D341Med (cell line): Measurements from ENCODE around the gene CLN6.
"Not testable (repeated sequence)": the region's sequence is repeated elsewhere in the genome, so short reads cannot be mapped to it uniquely, and the experiment has no call there.

Experiments used
- DNase-seq: peaks from one replicate; pipeline ENCODE4 v3.0.0; 2012; ENCODE audit warnings: low spot score

The CLN6 gene

GRCh38 chr15:68223171-68223570 is 6.4 kb downstream of the CLN6 start:
- no peak for DNase-seq

DNA sequence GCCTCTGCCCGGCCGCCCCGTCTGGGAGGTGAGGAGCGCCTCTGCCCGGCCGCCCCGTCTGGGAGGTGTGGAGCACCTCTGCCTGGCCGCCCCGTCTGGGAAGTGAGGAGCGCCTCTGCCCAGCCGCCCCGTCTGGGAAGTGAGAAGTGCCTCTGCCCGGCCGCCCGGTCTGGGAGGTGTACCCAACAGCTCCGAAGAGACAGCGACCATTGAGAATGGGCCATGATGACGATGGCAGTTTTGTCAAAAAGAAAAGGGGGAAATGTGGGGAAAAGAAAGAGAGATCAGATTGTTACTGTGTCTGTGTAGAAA is 7.1 kb downstream of the CLN6 start:
- DNase-seq: not testable (repeated sequence)

DNA sequence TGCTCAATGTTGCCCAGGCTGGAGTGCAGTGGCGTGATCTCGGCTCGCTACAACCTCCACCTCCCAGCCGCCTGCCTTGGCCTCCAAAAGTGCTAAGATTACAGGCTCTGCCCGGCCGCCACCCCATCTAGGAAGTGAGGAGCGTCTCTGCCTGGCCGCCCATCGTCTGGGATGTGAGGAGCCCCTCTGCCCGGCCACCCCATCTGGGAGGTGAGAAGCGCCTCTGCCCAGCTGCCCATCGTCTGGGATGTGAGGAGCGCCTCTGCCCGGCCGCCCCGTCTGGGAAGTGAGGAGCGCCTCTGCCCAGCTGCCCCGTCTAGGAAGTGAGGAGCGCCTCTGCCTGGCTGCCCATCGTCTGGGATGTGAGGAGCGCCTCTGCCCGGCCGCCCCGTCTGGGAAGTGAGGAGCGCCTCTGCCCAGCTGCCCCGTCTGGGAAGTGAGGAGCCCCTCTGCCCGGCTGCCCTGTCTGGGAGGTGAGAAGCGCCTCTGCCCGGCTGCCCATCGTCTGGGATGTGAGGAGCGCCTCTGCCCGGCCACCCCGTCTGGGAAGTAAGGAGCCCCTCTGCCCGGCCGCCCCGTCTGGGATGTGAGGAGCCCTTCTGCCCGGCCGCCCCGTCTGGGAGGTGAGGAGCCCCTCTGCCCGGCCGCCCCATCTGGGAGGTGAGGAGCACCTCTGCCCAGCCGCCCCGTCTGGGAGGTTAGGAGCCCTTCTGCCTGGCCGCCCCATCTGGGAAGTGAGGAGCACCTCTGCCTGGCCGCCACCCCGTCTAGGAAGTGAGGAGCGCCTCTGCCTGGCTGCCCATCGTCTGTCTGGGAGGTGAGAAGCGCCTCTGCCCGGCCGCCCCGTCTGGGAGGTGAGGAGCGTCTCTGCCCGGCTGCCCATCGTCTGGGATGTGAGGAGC is 7.7 kb downstream of the CLN6 start:
- not testable (repeated sequence) for DNase-seq

- no peak for DNase-seq
Observed at GRCh38 chr15:68220967-68221366, 8.6 kb downstream of the CLN6 start.

- DNase-seq: no peak
Observed at GRCh38 chr15:68220489-68220888, 9.0 kb downstream of the CLN6 start.

DNA sequence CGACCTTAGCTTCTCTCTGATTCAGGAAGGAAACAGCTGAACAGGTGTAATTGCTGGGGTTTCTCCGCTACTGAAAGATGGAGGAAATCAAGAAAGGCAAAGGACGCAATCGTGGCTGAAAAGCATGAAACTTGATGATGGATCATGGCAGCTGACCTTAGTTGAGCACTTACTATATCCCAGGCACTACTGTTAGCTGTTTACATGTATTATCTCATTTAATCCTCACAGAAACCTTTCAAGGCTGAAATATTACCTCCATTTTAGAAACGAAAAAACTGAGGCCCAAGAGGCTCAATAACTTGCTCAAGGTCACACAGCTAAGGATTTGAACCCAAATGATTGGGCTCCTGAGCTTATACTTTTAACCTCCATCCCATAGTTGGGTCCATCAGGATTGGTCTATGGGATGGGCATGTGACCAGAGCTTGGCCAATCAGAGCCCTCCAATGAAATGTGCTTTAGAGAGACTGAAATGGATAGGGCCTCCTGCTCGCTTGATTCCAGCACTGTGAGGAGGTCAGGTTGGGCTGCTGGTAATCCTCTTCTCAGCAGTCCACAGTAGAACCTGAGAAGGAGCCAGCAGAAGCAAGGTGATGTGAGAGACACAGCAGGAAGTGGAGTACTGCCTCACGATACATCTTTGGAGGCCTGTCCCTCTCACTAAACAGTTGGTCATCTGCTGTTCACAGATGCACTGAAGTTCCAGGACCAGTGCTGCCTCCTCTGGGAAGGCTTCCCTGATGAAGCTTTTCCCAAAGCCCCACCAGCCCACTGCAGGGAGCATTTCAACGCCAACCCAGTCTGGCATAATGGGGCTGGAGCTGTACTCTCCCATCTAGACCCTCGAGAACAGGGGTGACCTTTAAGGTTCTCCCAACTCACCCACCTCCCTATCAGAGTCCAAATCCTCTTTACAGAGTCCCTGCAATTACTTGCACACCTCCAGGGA is 10.4 kb downstream of the CLN6 start:
- peak; percentile 14 for DNase-seq

DNA sequence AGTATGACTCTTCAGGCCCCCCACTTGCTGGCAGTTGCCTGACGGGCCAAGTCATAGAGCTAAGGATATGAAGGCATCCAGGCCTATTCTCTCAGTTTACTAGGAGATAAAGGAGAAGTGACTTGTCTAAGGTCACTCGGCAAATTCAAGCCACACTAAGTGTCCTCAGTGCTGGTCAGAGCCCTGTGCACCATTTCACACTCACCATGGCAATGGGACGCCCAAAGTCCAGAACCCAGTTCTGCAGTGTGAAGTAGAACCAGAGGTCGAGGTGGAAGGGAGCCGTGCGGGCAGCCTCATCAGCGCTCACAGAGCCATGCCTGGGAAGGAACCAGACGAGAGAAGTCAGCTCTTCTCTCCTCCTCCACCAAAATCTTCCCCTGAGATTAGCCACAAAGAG is 11.2 kb downstream of the CLN6 start:
- DNase-seq: peak; percentile 9

DNA sequence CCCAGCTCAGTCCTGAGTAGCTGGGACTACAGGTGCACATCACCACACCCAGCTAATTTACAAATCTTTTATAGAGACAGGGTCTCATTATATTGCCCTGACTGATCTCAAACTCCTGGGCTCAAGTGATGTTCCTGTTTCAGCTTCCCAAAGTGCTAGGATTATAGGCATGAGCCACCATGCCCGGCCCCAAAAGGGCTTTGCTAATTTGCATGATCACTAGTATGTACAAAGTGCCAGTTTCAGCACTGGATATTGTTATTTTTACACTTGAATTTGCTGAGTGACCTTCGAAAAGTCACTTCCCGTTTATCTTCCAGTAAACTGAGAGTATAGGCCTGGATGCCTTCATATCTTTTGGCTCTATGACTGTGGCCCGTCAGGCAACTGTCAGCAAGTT is 12.2 kb downstream of the CLN6 start:
- DNase-seq: no peak

DNA sequence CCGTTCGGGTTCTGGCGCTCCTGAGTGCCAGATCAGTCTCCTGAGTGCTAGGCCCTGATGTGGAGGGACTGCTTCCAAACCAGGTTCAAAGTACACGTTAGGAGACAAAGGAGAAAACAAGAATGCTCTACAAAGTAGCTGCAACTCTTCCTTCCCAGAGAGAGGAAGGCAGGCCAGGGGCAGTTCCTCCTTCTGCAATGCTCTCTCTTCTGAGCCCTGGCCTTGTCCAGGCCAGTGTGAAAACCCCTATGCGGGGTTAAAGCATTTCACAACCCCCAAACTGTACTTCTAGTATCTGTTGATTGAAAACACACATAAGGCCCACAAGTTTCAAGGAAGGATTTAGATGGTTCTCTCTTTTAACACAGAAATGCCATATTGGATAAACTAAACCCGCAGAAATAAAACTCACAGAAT is 14.7 kb downstream of the CLN6 start:
- no peak for DNase-seq

- DNase-seq: peak; percentile 10
Observed at GRCh38 chr15:68213991-68214837, 15.3 kb downstream of the CLN6 start.

GRCh38 chr15:68213491-68213845 is 16.1 kb downstream of the CLN6 start:
- not testable (repeated sequence) for DNase-seq

- peak; percentile 16 for DNase-seq
Observed at GRCh38 chr15:68211656-68212320, 17.7 kb downstream of the CLN6 start.

- peak; percentile 89 for DNase-seq
Observed at GRCh38 chr15:68210821-68211655, 18.5 kb downstream of the CLN6 start.

- DNase-seq: no peak
Observed at GRCh38 chr15:68210409-68210756, 19.1 kb downstream of the CLN6 start.

DNA sequence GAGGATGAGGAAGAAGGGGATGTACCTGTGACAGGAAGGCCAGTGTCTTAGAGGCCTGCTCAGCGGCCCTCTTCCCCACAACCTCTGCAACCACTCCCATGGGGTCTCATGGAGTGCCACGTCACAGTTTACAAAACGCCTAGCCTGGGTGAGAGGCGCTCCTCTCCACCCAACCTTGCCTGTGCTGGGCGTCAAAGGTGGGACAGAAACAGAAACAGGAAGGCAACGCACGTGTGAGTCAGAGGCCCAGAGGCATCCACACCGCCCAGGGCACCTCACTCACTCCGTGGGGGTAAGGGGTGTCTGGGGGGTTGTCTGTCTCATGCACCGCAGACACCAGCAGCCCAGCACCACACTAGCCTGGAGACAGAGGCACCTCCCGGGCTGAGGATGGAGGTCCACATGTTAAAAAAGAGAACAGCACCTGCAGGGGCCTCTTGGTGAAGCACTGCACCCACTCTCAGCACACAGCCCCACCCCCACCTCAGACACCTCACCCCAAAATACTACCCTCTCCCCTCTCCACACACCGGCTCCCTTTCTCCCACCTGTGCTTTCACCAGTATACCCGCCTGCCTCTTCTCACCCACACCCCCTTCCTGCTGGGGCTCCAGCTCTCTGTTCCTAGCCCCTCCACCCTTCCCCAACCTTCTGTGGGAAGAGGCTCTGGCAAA is 19.7 kb downstream of the CLN6 start:
- DNase-seq: no peak

DNA sequence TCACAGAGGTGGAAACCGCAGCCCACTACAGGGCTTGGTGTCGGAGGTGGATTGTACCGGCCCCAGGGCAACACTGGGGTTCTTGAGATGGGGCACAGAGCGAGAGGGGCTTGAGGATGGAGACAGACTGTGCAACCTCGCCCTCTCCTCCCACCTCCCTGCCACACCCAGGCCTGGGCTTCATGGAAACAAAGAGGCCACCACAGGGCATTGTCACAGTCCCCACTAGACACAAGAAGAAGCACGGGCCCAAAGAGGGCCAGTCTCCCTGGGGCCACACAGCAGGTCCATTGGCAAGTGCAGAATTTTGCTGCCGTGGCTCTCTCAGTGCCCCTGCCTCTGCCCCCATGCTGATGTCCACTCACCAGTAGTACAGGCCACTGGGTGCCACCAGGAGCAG is 20.3 kb downstream of the CLN6 start:
- DNase-seq: no peak

DNA sequence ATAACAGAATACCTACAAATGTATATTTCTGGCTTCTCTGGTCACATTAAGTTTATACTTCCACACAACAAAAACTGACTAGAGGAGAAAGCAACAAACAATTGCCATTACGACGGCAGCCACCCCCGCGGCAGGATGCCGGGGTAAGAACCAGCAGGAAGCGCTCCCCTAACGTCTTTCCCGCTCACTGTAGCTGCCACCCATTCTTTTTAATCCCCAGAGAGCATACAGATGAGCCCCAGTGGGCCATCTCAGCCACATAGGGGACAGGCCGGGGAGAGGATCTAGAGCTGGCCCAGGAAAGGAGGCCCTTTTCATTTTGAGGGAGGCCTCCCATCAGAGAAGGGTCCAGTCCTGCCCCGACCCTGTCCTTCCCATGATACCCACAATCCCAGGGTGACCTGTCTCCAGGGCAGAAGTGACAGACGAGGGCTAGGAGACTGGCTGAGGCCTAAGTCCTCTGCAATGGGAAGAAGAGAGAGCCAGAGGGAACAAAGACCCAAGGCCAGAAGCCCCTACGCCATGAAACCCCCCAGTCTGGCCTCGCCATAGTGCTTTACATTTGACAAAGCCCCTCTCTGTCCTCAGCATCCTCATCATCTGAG is 20.8 kb downstream of the CLN6 start:
- no peak for DNase-seq

DNA sequence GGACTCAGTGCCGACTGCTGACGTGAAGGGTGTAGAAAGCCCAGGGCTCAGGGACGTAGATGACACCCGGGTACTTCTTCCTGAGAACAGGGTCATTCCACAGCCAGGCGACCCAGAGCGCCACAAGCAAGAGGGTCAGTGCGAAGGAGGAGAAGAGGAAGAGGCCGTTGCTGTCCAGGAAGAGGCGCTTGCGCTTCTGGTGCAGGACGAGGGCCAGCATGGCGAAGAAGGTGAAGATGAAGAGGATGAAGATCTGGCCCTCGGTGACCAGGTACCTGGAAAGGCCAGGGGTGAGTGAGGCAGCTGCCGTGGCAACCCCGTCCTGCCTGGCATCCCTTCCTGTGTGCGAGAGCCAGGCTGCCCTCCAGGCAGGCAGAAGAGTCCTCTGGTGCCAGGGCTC is 21.4 kb downstream of the CLN6 start:
- no peak for DNase-seq

DNA sequence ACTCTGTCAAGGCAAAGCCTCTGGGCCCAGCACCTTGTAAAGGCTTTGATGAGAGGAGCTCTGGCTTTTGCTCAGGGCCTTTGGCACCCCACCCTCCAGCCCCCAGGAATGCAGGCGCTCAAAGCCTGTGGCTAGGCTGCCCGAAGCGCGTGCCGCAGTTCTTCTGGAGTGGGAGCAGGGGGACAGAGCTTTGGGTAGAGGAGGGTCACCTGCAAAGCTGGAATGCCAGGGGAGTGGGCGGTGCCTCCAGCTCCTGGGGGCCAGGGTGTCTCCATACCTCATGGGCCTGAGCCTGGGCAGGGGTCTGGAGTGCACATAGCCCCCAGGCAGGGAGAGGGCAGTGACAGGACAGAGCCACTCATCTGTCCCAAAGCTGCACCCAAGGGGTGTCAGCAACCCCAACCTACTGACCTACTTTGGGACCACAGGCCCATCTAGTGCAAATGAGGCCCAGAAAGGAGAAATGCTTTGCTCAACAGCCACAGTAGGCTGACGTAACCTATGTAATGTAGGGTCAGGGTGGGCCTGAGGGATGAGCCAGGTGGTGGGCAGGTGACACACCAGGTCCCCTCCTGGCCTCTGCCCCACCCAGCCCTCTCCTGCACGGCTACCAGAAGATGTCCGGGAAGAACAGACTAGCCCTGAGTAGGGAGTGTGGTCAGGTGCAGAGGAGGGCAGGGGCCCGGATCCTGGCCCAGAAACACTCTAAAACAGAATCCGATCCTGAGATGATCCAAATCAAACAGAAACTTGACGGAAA is 22.2 kb downstream of the CLN6 start:
- DNase-seq: no peak
